ENCODE measurements around the gene BBS1.

Gene BBS1

DNA sequence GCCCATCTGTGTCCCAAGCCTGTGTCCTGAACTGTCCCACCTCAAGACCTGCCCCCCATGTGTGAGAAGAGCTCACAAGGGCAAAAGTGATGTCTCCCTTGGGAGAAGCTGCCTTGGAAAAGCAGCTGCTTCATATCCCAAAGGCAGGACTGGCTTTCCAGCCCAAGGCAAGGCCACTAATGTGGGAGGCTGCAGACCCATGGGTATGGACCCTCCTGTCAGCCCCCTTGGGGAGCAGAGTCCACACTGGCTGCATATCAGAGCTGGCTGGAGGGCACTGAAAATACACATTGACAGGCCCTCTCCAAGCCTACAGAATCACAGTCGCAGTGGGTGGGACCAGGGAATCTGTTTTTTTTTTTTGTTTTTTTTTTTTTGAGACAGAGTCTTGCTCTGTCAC is 41.0 kb upstream of the BBS1 start:
- Histone ChIP-seq H3K27ac (ENCODE audit: low read depth, low read length) (no peak overlapping the region; the same call in 1 of the 2 replicates), H3K4me3 (ENCODE audit: low read depth, low read length) (no peak overlapping the region), H3K9ac (ENCODE audit: low read length) (no peak overlapping the region), H3K9me3 (ENCODE audit: control insufficient read depth, insufficient read depth, low read depth, low read length) (no peaks in the 10 kb centered on the region), H3K4me1 (ENCODE audit: control insufficient read depth, insufficient read depth, low read length) (peaks cover 33% of the 10 kb centered on the region), H3K36me3 (ENCODE audit: control insufficient read depth, insufficient read depth, low read length) (peaks cover 11% of the 10 kb centered on the region), H3K27me3 (ENCODE audit: control insufficient read depth, insufficient read depth, low read length) (no peaks in the 10 kb centered on the region)

DNA sequence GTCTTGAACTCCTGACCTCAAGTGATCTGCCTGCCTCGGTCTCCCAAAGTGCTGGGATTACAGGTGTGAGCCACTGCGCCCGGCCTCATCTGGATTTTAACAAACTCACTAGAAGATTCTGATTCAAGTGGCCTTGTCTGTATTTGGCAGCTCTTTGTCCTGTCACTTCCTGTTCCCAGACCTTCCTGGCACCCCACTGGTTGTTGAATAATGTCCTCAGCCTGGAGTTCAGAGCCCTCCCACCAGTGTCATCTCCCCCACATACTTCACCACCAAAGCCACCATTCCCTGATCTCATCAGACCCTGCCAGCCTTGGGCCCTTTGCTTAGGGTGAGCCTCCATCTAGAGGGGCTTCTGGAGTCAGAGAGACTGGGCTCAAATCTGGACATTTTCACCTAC is 40.4 kb upstream of the BBS1 start:
- Histone ChIP-seq H3K4me1 (ENCODE audit: control insufficient read depth, insufficient read depth, low read length) (peaks cover 31% of the 10 kb centered on the region), H3K9ac (ENCODE audit: low read length) (no peak overlapping the region), H3K4me3 (ENCODE audit: low read depth, low read length) (no peak overlapping the region), H3K27me3 (ENCODE audit: control insufficient read depth, insufficient read depth, low read length) (no peaks in the 10 kb centered on the region), H3K27ac (ENCODE audit: low read depth, low read length) (no peak overlapping the region), H3K9me3 (ENCODE audit: control insufficient read depth, insufficient read depth, low read depth, low read length) (no peaks in the 10 kb centered on the region), H3K36me3 (ENCODE audit: control insufficient read depth, insufficient read depth, low read length) (peaks cover 11% of the 10 kb centered on the region)

DNA sequence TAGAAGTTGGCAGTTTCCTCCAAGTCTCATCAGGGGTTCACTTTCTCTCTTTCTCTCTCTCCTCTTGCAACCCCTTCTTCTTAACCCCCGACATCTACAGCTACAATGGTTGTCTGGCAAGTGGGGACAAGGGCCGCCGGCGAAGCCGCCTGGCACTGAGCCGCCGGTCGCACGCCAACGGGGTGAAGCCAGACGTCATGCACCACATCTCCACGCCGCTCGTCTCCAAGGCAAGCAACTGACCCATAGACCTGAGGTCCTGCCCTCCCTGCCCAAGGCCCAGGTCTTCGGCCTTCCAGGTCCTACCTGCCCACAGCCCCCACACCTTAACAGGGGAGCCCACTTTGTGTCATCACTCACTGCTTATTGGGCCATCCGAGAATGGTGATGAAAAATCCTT is 39.3 kb upstream of the BBS1 start:
- no peaks in the 10 kb centered on the region for H3K27me3 ChIP-seq (ENCODE audit: control insufficient read depth, insufficient read depth, low read length)
- H3K4me1 ChIP-seq (ENCODE audit: control insufficient read depth, insufficient read depth, low read length), result peaks cover 23% of the 10 kb centered on the region; the same call in 1 of the 2 replicates
- no peaks in the 10 kb centered on the region for H3K9me3 ChIP-seq (ENCODE audit: control insufficient read depth, insufficient read depth, low read depth, low read length)
- peaks cover 11% of the 10 kb centered on the region for H3K36me3 ChIP-seq (ENCODE audit: control insufficient read depth, insufficient read depth, low read length)
- no peak overlapping the region for H3K27ac ChIP-seq (ENCODE audit: low read depth, low read length)
- no peak overlapping the region for H3K4me3 ChIP-seq (ENCODE audit: low read depth, low read length)
- H3K9ac ChIP-seq (ENCODE audit: low read length), result no peak overlapping the region

DNA sequence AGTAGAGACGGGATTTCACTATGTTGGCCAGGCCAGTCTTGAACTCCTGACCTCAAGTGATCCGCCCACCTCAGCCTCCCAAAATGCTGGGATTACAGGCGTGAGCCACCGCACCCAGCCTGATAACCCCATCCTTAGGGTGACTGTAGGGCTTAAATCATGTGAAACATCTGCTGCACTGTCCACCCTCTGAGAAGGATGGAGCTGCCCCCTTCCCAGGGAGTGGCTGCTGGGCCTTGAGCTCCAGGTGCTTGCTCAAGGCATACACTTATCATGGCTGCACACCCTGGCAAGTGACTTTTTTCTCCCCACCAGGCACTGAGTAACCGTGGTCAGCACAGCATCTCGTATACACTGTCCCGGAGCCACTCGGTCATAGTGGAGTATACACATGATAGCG is 38.4 kb upstream of the BBS1 start:
- no peak overlapping the region for H3K27ac ChIP-seq (ENCODE audit: low read depth, low read length)
- H3K9me3 ChIP-seq (ENCODE audit: control insufficient read depth, insufficient read depth, low read depth, low read length), result no peaks in the 10 kb centered on the region
- H3K36me3 ChIP-seq (ENCODE audit: control insufficient read depth, insufficient read depth, low read length), result peaks cover 11% of the 10 kb centered on the region
- no peak overlapping the region for H3K4me3 ChIP-seq (ENCODE audit: low read depth, low read length)
- no peak overlapping the region for H3K9ac ChIP-seq (ENCODE audit: low read length)
- peaks cover 28% of the 10 kb centered on the region; the same call in 1 of the 2 replicates for H3K4me1 ChIP-seq (ENCODE audit: control insufficient read depth, insufficient read depth, low read length)
- H3K27me3 ChIP-seq (ENCODE audit: control insufficient read depth, insufficient read depth, low read length), result no peaks in the 10 kb centered on the region

DNA sequence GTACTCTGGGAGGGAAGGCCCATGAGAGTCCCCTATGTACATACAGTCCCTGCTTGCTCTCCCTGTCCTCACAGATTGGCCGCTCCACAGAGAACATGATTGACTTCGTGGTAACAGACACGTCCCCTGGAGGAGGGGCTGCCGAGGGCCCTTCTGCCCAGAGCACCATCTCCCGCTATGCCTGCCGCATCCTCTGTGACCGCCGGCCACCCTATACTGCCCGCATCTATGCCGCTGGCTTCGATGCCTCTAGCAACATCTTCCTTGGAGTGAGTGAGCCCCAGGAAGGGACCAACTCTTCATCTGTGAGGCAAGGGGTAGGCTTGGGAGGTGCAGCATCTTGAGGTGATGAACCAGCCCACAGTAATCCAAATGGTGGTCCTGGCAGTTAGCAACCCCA is 37.3 kb upstream of the BBS1 start:
- no peak overlapping the region for H3K27ac ChIP-seq (ENCODE audit: low read depth, low read length)
- no peaks in the 10 kb centered on the region for H3K9me3 ChIP-seq (ENCODE audit: control insufficient read depth, insufficient read depth, low read depth, low read length)
- peaks cover 19% of the 10 kb centered on the region; the same call in 1 of the 2 replicates for H3K4me1 ChIP-seq (ENCODE audit: control insufficient read depth, insufficient read depth, low read length)
- no peak overlapping the region for H3K4me3 ChIP-seq (ENCODE audit: low read depth, low read length)
- peaks cover 11% of the 10 kb centered on the region for H3K36me3 ChIP-seq (ENCODE audit: control insufficient read depth, insufficient read depth, low read length)
- no peak overlapping the region for H3K9ac ChIP-seq (ENCODE audit: low read length)
- no peaks in the 10 kb centered on the region for H3K27me3 ChIP-seq (ENCODE audit: control insufficient read depth, insufficient read depth, low read length)

DNA sequence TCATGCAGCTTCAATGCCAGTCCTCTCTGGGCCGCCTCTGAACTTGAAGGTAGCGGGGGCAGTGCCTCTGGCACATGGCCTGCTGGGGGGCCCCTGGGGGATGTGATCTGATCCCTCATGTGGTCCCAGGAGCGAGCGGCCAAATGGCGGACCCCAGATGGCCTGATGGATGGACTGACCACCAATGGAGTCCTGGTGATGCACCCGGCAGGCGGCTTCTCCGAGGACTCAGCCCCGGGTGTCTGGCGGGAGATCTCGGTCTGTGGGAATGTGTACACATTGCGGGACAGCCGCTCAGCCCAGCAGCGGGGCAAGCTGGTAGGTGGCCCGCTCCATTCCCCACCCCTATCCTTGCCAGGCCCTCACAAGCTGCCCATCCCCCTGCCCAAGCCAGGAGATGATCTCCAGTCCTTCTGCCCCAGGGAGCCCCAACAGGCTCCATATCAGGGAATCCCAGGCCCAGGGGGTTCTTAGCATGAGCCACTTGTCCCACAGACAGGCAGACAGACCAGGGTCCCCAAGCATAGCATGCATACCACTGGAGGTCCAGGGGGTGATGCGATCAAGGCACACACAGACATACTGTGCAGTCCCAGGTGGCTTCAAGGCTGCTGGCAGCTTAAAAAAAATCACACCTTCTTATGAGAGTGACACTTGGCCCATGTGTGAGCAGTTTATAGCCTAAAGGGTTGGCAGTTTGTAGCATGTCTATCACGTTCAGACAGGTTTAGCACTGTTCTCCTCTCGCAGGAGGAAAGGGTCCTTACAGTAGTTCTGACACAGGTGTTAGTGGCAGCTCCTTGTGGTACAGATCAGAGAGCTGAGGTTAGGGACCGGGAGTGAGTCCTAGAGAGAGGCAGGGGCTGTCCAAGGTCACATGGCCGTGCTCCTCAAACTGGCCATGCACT is 36.6 kb upstream of the BBS1 start:
- H3K36me3 ChIP-seq (ENCODE audit: control insufficient read depth, insufficient read depth, low read length), result peaks cover 11% of the 10 kb centered on the region
- no peak overlapping the region for H3K4me3 ChIP-seq (ENCODE audit: low read depth, low read length)
- no peaks in the 10 kb centered on the region for H3K27me3 ChIP-seq (ENCODE audit: control insufficient read depth, insufficient read depth, low read length)
- H3K9ac ChIP-seq (ENCODE audit: low read length), result no peak overlapping the region
- H3K9me3 ChIP-seq (ENCODE audit: control insufficient read depth, insufficient read depth, low read depth, low read length), result no peaks in the 10 kb centered on the region
- H3K4me1 ChIP-seq (ENCODE audit: control insufficient read depth, insufficient read depth, low read length), result peaks cover 15% of the 10 kb centered on the region; the same call in 1 of the 2 replicates
- no peak overlapping the region for H3K27ac ChIP-seq (ENCODE audit: low read depth, low read length)

DNA sequence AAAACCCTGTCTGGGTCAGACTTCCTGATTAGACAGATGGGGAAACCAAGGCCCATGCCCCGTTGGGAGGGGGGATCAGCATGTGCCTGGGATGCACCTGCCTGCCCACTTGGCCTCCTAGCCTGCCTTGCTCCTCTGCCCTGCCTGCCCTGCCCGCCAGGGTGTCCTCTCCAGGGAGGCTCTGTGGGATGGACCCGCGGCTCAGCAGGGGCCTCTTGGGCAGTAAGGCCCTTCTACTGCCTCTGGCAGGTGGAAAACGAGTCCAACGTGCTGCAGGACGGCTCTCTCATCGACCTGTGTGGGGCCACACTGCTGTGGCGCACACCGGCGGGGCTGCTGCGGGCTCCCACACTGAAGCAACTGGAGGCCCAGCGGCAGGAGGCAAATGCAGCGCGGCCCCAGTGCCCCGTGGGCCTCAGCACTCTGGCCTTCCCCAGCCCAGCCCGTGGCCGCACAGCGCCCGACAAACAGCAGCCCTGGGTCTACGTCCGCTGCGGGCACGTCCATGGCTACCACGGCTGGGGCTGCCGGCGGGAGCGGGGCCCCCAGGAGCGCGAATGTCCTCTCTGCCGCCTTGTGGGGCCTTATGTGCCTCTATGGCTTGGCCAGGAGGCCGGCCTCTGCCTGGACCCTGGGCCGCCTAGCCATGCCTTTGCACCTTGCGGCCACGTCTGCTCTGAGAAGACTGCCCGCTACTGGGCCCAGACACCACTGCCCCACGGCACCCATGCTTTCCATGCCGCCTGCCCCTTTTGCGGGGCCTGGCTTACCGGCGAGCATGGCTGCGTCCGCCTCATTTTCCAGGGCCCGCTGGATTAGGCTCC is 34.9 kb upstream of the BBS1 start:
- Histone ChIP-seq H3K36me3 (ENCODE audit: control insufficient read depth, insufficient read depth, low read length) (peaks cover 8% of the 10 kb centered on the region), H3K9me3 (ENCODE audit: control insufficient read depth, insufficient read depth, low read depth, low read length) (no peaks in the 10 kb centered on the region), H3K4me1 (ENCODE audit: control insufficient read depth, insufficient read depth, low read length) (peaks cover 7% of the 10 kb centered on the region; the same call in 1 of the 2 replicates), H3K27me3 (ENCODE audit: control insufficient read depth, insufficient read depth, low read length) (no peaks in the 10 kb centered on the region), H3K9ac (ENCODE audit: low read length) (no peak overlapping the region), H3K27ac (ENCODE audit: low read depth, low read length) (no peak overlapping the region), H3K4me3 (ENCODE audit: low read depth, low read length) (no peak overlapping the region)

DNA sequence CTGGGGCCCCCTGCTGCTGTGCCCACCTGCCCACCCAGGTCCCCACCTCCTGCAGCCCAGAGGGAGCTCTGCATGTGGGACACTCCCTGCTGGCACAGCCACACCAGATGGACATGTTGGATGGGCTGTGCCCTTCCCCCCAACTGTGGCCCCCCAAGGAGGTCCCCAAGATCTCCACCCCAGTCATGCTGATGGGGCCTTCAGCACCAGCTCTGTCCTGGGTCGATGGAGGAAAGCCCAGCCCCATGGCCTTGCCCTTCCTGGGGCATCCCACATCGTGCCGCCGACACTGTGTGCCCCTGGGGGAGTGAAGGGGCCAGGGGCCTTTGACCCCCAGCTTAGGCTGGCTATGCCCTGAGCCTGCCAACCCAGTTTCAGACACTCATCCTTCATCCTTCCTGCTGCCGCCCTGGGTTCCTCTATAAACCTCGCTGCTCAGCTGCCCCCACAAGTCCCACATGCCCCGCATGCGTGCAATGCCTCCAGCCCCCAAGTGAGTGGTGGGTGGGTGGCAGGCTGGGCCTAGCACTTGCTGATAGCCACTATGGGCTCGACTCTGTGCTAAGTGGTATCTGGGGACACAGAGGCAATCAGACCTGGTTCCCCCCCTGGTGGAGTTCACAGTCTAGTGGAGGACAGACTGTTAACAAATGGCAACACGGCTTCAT is 34.1 kb upstream of the BBS1 start:
- Histone ChIP-seq H3K9ac (ENCODE audit: low read length) (no peak overlapping the region), H3K4me1 (ENCODE audit: control insufficient read depth, insufficient read depth, low read length) (peaks cover 11% of the 10 kb centered on the region; the same call in 1 of the 2 replicates), H3K36me3 (ENCODE audit: control insufficient read depth, insufficient read depth, low read length) (peaks cover 8% of the 10 kb centered on the region), H3K27ac (ENCODE audit: low read depth, low read length) (no peak overlapping the region), H3K9me3 (ENCODE audit: control insufficient read depth, insufficient read depth, low read depth, low read length) (no peaks in the 10 kb centered on the region), H3K27me3 (ENCODE audit: control insufficient read depth, insufficient read depth, low read length) (no peaks in the 10 kb centered on the region), H3K4me3 (ENCODE audit: low read depth, low read length) (no peak overlapping the region)

DNA sequence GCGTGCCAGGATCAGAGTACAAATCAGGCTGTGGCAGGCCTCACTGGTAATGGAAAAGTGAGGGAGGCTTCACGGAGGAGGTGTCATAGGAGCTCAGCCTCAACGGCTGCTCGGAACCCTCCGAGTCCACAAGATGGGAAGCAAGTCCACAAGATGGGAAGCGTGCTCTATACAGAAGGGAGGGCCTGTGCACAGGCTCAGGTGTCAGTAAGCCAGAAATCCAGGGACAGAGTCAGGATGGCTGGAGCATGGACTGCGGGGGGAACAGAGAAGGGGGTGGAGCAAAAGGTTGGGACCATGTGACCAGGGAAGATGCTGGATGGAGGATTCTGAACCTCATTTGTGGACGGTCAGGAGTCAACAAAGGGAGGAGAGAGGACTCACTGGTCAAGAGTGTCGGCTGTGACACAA is 33.6 kb upstream of the BBS1 start:
- H3K4me3 ChIP-seq (ENCODE audit: low read depth, low read length), result no peak overlapping the region
- H3K27me3 ChIP-seq (ENCODE audit: control insufficient read depth, insufficient read depth, low read length), result no peaks in the 10 kb centered on the region
- no peak overlapping the region for H3K27ac ChIP-seq (ENCODE audit: low read depth, low read length)
- H3K36me3 ChIP-seq (ENCODE audit: control insufficient read depth, insufficient read depth, low read length), result peaks cover 8% of the 10 kb centered on the region
- H3K9ac ChIP-seq (ENCODE audit: low read length), result no peak overlapping the region
- H3K4me1 ChIP-seq (ENCODE audit: control insufficient read depth, insufficient read depth, low read length), result peaks cover 11% of the 10 kb centered on the region; the same call in 1 of the 2 replicates
- H3K9me3 ChIP-seq (ENCODE audit: control insufficient read depth, insufficient read depth, low read depth, low read length), result no peaks in the 10 kb centered on the region

DNA sequence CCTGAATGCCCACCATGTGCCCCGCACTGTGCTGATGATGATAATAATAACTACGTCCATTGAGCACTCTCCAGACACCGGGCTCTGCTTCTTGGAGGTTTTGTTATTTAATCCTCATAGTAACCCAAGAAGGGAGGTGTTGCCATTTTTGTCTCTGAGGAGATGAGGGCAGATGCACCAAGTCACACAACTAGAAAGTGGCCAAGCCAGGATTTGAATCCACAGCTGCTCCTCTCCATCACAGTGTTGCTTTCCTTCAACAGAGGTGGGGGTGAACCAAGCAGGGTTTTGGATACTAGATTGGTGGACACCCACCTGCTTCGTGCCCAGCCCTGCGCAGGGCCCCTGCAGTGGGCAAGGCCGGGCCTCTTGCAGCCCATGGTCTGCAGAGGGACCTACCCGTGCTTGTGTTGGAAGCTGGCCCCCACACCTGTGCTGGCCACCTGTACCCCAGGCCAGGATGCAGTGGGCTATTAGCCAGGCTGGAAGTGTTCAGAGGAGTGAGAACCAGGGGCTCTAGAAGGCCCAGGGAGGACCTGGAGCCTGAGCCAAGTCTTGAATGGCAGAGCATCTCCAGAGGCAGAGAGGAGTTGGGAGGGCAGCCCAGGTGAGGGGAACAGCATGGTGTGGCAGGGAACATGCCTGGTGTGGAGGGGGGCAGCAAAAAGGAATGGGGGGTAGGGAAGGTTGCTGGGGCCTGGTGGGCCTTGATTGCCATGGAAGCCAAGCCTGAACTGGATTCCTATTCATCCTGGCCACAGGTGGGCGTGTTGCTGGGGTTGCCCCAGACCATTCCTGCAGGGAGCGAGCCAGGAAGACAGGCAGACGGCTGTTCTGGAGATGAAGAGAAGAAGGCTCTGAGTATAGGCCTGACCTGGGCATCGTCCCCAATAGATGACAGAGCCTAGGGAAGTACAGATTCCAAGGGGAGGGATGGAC is 32.9 kb upstream of the BBS1 start:
- Histone ChIP-seq H3K36me3 (ENCODE audit: control insufficient read depth, insufficient read depth, low read length) (peaks cover 10% of the 10 kb centered on the region), H3K4me3 (ENCODE audit: low read depth, low read length) (no peak overlapping the region), H3K9ac (ENCODE audit: low read length) (no peak overlapping the region), H3K27me3 (ENCODE audit: control insufficient read depth, insufficient read depth, low read length) (no peaks in the 10 kb centered on the region), H3K4me1 (ENCODE audit: control insufficient read depth, insufficient read depth, low read length) (peaks cover 11% of the 10 kb centered on the region; the same call in 1 of the 2 replicates), H3K9me3 (ENCODE audit: control insufficient read depth, insufficient read depth, low read depth, low read length) (no peaks in the 10 kb centered on the region), H3K27ac (ENCODE audit: low read depth, low read length) (no peak overlapping the region)

All from HUES6 (cell line).